HG02759 (cell line): Measurements from ENCODE around the gene PCDH9.

Source experiments
- ATAC-seq: cut with Tn5 transposase; IDR thresholded peaks from one replicate; pipeline ENCODE4 v1.9.1; 2021; ENCODE audit warnings: mild to moderate bottlenecking, moderate library complexity; ENCODE audit not compliant: unreplicated experiment

The PCDH9 gene

DNA sequence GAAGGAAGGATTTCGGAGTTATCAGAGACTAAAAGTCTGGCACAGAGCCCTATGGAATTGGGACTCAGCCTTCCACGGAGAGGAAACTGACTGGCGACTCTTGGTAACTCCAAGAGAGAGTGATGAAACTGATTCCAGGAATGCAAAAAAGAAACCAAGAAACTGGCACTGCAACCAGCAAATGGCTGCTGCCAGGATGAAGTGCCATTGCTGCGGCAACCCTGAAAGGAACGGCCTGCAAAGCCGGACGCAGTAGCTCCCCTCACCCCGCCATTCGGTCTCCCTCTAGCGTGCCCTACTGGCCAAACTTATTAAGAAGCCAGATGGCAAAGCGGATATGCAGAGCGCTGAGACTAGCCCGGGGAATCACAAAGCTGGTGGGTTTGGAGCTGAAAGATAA lies 236.0 kb downstream of the PCDH9 start:
- ATAC-seq, result peak; percentile 78

DNA sequence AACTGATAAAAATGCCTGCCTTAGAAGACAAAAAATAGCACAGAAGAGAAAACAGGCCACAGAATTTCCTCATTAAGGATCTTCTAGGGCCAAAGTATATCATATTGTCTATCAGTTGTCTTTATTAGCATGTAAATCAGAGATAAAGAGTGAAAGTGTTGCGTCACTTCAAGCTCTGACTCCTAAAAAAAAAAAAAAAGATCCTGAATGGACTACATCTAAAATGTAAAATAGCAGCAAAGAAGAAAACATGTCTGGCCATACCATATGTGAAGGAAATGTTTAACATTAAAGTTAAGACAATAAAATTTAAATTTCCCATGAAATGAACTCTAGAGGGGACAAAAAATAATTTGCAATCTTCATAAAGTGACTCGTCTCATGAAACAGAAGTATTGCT lies 237.4 kb downstream of the PCDH9 start:
- no peak for ATAC-seq

DNA sequence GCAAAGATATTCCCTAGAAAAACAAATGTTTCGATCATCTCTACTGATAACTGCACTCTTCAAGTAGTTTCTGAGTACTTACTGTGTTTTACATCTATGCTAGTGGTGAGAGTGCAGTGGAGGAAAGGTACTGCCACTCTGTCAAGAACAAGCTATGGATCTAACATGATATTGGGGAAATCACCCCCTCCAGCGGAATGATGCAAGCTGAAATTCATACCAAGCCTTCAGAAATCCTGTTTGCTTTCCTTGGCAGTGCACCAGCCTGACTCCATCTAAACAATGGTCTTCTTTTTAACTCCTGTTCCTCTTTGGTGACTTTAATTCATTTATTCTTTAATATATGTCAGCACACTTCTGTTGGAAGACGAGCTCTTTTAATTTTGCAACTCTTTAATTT lies 238.0 kb downstream of the PCDH9 start:
- no peak for ATAC-seq

DNA sequence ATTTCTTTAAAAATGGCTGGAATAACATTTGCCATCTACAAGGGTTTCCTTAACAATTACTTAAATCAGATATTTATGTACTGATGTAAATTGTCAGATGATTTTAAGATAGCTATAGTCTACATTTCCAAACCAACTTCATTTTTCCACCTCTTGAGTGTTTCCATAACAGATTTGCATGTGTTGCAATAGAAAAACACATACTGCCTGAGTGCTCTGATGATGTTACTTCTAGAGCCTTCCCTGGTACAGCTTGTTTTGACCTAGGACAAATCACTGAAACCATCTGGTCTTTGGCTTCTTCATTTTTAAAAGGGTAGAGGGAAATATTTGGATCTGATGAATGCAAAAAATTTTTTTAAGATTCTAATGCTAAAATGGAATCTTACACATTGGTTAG lies 245.9 kb downstream of the PCDH9 start:
- no peak for ATAC-seq

DNA sequence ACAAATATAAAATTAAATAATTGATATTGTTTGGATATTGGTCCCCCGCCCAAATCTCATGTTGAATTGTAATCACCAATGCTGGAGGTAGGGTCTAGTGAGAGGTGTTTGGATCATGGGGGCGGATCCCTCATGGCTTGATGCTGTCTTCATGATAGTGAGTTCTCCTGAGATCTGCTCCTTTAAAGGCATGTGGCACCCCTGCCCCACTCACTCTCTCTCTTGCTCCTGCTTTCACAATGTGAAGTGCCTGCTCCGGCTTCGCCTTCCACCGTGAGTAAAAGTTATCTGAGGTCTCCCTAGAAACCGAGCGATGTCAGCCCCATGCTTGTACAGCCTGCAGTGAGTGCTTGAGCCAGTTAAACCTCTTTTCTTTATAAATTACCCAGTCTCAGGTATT lies 248.2 kb downstream of the PCDH9 start:
- ATAC-seq, result no peak

DNA sequence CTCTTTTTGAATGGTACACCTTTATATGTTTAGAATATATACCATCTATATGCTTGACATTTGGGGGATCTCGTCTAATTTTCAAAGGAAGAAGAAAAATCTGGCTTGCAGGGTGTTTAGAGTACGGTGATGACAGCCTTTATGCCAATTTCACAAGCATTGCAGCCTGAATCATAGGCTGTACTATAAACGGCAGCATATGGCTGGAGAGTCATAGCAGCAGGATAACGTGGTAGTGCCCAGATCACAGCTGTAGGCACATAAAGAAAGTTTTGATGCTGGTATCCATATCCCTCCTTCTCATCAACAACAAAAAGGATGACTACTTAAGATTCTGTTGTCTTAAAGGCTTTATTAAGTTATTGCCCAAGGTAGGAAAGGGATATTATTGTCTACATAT lies 253.0 kb downstream of the PCDH9 start:
- ATAC-seq, result no peak

DNA sequence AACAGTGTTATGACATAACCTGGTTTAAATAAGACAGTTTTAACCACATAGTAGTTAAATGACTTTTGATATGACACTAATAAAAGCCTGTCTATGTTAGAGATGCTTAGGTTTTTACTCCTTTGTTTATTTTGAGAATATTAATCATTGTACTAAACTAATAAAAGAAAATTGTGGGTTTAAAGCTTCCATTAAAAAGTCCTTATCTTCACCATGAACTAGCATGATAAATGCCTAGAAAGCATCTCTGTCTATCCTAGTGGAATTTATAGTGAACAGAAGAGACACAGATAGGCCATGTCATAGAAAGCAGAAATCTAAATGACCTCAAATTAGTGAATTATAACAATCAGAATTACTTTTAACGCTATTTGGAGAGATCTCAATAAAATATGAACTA lies 255.2 kb downstream of the PCDH9 start:
- ATAC-seq, result no peak

DNA sequence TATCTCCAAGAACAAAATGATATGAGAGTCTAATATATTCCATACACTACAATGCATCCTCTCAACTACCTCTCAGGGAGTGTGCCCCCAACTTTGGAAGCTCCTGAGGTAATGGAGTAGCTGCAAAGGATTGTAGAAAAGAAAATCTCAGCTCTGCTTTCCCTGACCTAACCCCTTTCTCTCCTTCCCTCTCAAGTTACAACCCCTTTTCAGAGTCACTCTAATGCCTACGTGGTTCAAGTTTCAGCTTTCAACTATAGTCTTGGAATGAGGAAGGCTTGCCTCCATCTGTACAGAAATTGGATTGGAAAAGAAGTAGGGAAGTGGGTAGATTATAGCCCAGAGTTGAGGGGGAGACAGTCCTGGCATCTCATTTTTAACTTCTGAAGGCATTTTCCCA lies 256.0 kb downstream of the PCDH9 start:
- ATAC-seq, result no peak

DNA sequence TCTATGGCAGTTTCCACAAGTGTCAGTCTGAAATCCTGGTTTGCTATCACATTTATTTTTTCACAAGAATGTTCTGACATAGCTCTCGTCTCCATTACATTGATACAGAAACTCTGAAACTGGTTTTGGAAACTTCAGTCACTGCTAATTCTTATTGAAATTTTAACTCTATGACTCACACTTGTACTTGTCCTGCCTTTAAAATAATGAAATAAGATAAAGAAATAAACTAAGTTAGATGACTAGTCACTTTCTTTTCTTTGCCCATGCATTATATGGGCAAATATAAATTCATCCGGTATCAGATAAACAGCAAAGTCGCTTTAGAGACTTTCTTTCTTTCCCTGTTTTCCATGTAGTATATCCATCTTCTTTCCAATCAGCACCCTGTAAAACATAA lies 257.5 kb downstream of the PCDH9 start:
- no peak for ATAC-seq

DNA sequence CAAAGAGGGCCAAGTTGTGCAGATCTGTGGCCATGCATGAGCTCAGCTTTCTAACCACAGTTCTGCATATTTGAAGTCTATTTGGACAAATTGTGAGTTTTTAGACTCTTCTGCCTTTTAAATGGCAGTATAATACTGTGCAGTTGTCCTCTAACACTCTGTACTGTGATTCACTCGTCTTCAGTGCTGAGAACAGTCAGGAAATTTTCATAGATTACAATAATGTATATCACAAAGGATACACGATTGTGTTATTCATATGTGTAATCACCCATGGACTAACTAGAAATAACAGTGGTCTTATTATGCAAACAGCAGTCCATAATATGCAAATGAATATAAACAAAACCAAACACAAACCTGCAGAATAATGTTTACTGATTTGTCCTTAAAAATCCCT lies 259.1 kb downstream of the PCDH9 start:
- no peak for ATAC-seq

DNA sequence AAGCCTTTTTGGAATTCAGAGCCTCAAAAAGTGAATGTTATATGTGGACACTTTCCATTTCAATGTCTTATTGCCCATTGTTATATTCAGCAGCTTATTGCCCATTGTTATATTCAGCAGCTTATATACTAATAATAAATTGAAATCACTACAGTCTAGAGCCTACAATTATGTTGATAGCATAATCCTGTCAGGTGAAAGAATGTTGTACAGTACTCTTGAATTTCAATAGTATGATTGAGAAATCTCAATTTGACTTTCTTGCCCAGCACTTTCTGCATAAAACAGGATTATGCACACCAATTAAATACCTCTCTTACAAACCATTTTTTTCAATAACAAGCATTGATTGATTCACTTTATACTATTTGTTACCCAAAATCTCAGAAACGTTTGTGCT lies 260.8 kb downstream of the PCDH9 start:
- no peak for ATAC-seq

DNA sequence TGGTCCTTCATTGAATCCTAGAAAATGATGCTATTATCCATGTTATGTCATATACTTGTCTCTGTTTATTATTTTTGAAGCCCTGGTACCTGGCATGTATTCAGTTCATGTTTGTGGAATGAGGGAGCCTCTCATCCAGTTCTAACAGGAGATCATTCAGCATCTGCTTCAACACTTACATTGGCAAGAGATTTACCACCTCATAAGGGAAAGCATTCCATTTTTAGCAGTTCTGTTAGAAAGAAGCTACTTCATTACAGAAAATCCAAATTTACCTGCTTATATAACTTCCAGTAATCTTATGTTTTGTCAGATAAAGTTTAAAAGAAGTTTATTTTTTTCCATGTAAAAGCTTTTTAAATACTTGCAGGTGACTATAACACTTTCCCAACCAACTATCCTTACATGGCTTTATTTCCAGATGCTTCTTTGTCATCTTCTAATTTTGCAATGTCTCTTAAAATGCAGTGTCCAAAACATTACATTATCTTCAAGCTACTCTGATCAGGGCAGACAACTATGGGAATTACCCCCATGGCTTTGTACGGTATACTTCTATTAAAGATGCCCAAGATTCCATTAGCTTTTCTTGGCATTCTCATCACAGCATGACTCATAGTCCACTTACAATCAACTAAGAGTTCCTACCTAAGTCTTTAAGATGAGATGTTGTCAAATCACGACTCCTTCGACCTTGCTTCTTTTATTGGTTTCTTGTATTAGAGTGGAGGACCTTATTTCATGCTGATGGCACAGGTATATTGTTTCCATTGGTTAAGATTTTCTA lies 262.1 kb downstream of the PCDH9 start:
- ATAC-seq, result no peak

DNA sequence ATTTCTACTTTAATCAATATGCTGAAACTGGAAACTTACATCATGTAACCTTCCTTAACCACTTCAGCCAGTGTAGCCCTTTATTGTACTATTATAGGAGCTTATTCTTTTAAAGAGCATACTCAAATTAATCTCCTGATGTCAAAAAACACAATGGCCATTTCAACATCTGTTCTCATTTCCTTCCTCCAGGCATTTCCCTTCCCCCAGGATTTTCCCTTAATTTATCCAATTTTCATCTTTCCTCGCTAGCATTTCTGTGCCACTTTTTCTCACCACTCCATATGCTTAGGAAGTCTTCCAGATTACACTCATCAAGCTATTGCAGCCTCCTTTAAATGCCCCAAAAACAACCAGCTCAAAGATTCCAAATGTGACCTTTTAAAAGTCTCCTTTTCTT lies 265.0 kb downstream of the PCDH9 start:
- ATAC-seq, result no peak

DNA sequence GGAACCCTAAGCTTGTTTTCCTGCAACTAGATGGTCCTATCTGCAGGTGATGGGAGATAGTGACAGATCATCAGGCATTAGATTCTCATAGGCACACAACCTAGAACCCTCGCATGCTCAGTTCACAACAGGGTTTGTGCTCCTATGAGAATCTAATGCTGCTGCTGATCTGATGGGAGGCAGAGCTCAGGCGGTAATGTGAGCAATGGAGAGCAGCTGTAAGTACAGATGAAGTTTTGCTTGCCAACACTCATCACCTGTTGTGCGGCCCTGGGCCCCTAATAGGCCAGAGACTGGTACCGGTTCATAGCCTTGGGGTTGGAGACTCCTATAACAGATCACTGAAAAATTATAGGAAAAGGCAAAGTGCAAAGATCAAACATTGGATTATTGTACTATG lies 267.2 kb downstream of the PCDH9 start:
- no peak for ATAC-seq

DNA sequence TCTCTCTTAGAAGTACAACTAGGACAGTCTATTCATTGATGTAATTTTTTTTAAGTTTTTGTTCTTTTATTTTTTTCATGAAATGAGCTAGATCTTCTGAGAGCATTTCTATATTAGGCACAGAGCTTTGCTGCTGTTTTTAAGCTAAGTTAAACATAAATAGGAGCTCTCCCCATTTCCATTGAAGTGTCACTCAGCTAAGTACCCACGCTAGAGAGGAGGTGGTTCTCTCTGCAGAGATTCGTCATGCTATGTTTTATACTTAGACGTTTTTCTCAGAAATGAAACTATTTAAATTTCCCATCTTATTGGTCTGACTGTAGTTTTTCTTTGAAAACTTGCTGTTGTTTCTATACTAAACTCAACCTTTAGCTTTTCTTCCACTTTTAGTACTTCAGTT lies 271.5 kb downstream of the PCDH9 start:
- ATAC-seq, result peak; percentile 88

DNA sequence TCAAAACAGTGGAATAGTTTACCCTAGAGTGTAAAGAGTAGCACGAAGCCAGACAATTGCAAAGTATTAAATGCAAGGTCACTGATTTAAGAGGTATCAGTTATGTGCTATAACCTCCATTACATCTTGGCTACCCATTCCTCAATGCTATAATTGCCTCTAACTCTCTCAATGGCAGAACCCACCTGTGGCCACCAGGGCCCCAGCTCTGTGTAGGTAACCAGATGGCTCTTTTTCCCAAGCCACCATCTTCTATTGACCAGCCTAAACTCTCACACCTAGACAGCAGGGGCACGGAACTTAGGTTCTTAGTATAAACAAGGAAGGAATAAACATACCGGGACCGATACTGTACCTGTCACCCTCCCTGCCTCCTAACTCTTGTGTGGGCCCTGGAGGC lies 277.6 kb downstream of the PCDH9 start:
- ATAC-seq, result no peak

DNA sequence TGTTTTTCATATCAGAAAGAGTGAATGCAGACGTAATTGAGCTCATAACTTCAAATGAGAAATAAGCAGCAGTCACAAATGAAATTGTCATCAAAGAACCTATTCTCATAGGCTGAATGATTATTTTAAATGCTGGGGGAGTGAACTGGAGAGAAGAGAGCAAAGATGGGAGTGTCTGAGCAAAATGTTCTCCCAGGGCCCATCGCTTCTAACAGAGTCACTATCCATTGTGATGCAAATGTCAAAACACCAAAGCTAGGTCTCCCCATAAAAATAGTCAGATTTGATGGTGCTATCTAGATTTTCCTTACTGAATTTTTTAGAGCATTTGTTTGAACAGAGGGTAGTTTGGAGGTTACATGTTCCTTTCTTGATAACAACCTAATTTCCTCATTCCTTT lies 278.7 kb downstream of the PCDH9 start:
- no peak for ATAC-seq

DNA sequence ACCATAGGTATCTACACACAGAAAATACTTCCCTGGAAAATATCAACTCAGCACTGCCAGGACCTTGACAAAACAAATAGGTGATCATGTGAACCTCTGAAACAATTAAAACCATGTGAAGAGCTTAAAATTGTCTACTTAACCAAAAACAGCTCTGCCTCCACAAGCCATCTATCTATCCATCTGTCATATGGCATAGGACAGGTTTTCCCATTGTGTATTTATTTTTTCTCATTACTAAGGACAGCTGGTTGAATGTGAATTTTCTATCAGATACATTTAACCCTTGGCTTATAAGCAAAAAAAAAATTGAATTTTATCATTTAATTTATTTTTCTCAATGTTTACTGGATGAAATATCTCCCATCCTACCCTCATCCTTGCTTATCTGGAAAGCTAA lies 279.5 kb downstream of the PCDH9 start:
- no peak for ATAC-seq

DNA sequence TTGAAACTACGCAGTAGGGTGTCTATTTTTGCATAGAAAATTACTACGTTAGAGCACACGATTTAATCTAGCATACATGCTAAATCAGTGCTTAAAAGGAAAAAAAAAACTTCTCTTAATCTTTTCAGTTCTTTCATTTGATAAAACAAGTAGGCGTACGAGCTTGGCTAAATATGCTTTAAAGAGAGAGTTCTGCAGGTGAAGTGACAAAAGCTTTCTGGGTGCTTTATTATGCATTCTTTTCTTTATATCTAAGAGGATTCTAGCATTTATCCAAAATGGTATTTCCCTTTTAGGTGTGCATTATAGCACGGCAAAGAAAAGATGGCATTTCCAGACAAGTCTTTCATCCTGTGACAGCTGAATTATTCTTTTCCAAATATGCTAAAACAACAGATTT lies 281.2 kb downstream of the PCDH9 start:
- ATAC-seq, result no peak

DNA sequence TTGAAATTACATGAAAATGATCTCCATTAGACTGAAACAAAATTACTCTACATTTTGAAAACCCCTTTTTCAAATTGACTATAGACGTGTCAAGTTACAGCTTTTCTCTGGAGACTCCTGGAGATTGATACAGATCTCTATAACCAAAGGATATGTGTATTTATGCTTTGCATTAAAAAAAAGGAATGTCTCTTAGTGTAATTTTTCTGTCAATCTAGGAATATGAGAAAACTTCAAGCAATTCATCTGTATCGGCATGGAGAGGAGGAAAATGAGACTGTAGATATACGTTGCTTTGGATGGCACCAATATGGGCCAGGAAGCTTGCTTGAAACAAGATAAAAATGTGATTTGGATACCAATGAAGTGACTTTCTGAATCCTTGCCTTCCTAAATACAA lies 286.6 kb downstream of the PCDH9 start:
- no peak for ATAC-seq

DNA sequence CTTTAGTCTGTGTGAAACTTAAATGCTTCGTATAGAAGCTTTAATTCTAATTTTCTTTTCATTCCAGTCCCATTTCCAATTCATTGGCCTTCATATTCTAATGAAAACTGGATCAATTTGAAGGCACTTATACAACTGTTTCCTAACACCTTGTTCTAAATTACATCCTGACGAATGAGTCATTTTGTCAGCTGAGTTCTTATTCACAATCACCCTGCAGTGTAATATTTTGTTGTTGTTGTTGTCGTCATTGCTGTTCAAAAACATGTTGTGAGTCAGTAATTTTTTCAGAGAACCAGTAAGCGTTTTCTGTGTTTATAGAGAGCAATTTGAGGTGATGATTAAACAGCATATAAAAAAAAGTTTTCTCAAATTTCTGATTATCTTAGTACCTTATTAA lies 290.0 kb downstream of the PCDH9 start:
- no peak for ATAC-seq

DNA sequence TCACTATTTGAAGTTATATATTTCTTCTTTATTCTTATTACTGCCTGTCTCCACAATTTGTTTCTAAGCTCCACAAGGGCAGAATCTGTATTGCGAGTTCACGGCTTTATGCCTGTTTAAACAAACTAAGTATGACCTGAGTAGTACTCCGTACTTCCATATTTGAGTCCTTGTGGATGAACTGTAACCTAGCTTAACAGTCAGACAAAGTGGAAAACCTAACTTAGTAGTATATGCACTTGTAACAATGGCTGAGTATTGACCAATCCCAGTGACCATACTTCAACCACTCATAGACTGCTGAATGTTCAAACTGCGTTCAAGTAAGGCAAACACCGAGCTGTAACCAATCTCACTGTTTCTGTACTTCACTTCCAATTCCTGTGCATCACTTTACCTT lies 292.7 kb downstream of the PCDH9 start:
- no peak for ATAC-seq

DNA sequence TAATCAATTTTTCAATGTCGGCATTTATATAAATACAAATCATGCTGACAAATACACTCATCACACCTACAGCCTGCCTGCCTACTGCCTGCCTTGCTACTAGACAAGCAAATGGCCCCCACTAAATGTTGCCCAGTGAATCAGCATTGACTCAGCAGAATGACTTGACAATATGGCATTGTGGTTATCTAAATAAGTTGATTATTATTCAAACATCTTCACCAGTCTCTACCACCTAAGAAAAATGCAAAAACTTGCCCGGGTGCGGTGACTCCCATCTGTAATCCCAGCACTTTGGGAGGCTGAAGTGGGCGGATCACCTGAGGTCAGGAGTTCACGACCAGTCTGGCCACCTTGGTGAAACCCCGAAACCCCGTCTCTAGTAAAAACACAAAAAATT lies 296.1 kb downstream of the PCDH9 start:
- ATAC-seq, result no peak
